Endothelial cell (in vitro differentiated cells): ENCODE measurements around the gene BCL2. TPM values are rescaled to one million over a fixed set of nuclear protein-coding genes. Genes with fewer than 3 reads are reported as not detected.

Source experiments
- DNase-seq: peaks from one replicate; pipeline ENCODE4 v3.0.0; 2021; ENCODE audit warnings: low spot score
- H3K27ac Mint-ChIP-seq: one replicate; pipeline ENCODE4 v1.8.0; 2021; ENCODE audit warnings: mixed read lengths, inconsistent platforms; ENCODE audit not compliant: unreplicated experiment
- H3K27me3 Mint-ChIP-seq: one replicate; pipeline ENCODE4 v1.8.0; 2021; ENCODE audit warnings: mild to moderate bottlenecking, moderate library complexity, mixed read lengths, inconsistent platforms; ENCODE audit not compliant: unreplicated experiment
- H3K36me3 Mint-ChIP-seq: one replicate; pipeline ENCODE4 v1.8.0; 2021; ENCODE audit warnings: mild to moderate bottlenecking, low read depth, mixed read lengths, inconsistent platforms; ENCODE audit not compliant: unreplicated experiment
- H3K4me1 Mint-ChIP-seq: one replicate; pipeline ENCODE4 v1.8.0; 2021; ENCODE audit warnings: mild to moderate bottlenecking, mixed read lengths, inconsistent platforms; ENCODE audit not compliant: unreplicated experiment
- H3K4me3 Mint-ChIP-seq: one replicate; pipeline ENCODE4 v1.8.0; 2021; ENCODE audit warnings: mild to moderate bottlenecking, mixed read lengths, inconsistent platforms; ENCODE audit not compliant: unreplicated experiment
- H3K9me3 Mint-ChIP-seq: one replicate; pipeline ENCODE4 v1.8.0; 2021; ENCODE audit warnings: mixed read lengths, inconsistent platforms; ENCODE audit not compliant: unreplicated experiment
- total RNA-seq: library from RNA; stranded (reverse); fragmentation: NEBNext Ultra II Directional; extraction: Animal tissue kit (Norgen Biotek cat#: 25700); gene quantifications from one replicate; pipeline ENCODE4 v1.2.1, GENCODE V29; 2021; ENCODE audit not compliant: unreplicated experiment
- TF ChIP-seq, protein P1 (sequence below): fragments of 200-600 bp; sonication (generic); IDR thresholded peaks from one replicate; pipeline ENCODE4 v1.5.0; 2021; ENCODE audit warnings: antibody characterized with exemption; ENCODE audit not compliant: unreplicated experiment

Gene BCL2
- total RNA-seq, 1 donor from 2014 or later, result 9.2 TPM

DNA sequence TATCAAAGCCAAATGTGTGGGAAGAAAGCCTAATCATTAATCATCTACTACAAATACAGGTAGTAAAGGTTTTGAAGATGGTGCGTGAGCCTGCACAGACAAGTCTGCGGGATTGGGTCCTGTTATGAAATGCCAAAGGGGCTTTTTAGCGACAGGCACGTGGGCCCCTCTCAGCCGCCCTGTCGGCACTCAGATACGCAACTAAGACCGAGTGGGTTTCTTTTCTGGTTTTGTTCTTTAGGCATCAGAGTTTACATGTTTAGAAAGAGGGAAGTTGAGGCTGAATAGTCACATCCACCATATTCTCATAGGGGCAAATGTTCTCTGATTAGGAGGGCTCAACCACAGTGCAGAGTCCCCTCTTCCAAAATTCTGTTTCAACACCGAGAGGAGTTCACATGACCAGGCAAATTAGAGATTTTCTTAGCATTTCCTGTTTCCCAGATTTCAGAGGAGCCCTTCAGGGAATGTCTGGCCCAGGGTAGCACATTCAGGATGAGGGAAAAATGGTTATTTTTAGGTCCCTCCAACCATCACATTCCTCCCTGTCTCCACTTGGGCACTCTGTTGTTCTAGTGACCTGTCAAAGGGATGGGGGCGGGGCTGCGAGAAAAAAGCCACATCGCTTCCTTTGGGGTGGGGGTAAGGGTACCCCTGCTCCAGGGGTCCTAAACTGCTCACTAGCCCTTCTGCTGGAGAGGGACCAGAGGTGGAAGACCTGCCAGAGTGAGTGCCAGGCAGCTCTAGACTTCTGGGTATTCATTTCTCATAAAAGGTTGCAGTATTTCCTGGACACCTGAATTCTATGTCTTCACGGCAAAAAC lies 159.2 kb downstream of the BCL2 start:
- DNase-seq, result no peak
- H3K4me1 Mint-ChIP-seq, result peaks cover 27% of the 10 kb centered on the region
- no peak overlapping the region for H3K27ac Mint-ChIP-seq
- H3K27me3 Mint-ChIP-seq, result peaks cover 2% of the 10 kb centered on the region
- no peak overlapping the region for H3K4me3 Mint-ChIP-seq
- TF ChIP-seq, protein P1, sequence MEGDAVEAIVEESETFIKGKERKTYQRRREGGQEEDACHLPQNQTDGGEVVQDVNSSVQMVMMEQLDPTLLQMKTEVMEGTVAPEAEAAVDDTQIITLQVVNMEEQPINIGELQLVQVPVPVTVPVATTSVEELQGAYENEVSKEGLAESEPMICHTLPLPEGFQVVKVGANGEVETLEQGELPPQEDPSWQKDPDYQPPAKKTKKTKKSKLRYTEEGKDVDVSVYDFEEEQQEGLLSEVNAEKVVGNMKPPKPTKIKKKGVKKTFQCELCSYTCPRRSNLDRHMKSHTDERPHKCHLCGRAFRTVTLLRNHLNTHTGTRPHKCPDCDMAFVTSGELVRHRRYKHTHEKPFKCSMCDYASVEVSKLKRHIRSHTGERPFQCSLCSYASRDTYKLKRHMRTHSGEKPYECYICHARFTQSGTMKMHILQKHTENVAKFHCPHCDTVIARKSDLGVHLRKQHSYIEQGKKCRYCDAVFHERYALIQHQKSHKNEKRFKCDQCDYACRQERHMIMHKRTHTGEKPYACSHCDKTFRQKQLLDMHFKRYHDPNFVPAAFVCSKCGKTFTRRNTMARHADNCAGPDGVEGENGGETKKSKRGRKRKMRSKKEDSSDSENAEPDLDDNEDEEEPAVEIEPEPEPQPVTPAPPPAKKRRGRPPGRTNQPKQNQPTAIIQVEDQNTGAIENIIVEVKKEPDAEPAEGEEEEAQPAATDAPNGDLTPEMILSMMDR, result no peak
- H3K9me3 Mint-ChIP-seq, result no peaks in the 10 kb centered on the region
- no peaks in the 10 kb centered on the region for H3K36me3 Mint-ChIP-seq

DNA sequence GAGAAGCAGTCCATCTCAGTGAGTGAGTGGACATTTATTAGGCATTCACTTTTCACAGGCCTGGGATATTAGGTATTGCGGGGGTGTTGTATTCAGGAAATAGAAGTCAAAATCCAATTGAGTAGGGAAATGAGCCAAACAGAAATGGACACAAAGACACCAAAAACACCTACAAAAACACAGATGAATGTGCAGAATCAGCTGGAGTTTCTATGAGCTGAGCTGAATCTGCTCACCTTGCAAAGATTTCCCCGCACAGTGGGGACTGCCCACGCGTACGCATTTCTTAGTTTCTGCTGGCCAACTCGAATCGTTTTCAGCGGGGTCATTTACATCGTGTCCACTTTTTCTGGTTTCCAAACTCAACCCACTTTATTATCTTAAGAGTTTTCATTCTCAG lies 160.0 kb downstream of the BCL2 start:
- no peak for DNase-seq
- Mint-ChIP-seq H3K9me3 (no peaks in the 10 kb centered on the region), H3K36me3 (no peaks in the 10 kb centered on the region), H3K4me3 (no peak overlapping the region), H3K27me3 (peaks cover 2% of the 10 kb centered on the region), H3K27ac (no peak overlapping the region), H3K4me1 (peaks cover 27% of the 10 kb centered on the region)
- TF ChIP-seq, protein P1, result no peak

DNA sequence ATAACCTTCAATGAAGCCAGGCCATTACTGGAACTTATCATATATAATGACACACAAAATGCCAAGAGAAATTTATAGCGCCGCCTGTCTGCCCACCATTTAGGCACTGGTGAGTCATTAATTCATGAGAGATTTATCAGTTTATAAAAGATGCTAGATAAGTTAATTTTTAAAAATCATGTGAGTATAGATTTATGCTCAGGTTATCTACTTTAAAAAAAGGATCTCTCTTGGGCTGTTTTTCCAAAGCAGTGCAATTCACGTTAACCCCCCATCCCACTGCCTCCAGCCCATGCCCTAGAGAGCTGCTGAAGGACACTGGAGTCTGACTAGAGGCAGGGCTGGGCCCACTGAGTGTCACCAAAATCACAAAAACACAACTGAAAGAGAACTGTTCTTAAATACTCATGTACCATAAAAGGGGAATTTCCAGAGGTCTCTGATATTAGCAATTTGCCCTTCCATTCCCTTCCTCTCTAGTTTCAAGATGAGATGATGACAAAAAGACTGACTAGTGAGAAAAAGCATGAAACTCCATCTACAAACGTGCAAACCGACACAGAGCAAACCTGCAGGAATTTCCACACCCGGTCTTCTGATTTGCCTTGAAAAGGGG lies 160.8 kb downstream of the BCL2 start:
- Mint-ChIP-seq H3K27ac (no peak overlapping the region), H3K27me3 (peaks cover 2% of the 10 kb centered on the region), H3K9me3 (no peaks in the 10 kb centered on the region), H3K36me3 (no peaks in the 10 kb centered on the region), H3K4me3 (no peak overlapping the region), H3K4me1 (peaks cover 27% of the 10 kb centered on the region)
- TF ChIP-seq, protein P1, result no peak
- DNase-seq, result no peak

DNA sequence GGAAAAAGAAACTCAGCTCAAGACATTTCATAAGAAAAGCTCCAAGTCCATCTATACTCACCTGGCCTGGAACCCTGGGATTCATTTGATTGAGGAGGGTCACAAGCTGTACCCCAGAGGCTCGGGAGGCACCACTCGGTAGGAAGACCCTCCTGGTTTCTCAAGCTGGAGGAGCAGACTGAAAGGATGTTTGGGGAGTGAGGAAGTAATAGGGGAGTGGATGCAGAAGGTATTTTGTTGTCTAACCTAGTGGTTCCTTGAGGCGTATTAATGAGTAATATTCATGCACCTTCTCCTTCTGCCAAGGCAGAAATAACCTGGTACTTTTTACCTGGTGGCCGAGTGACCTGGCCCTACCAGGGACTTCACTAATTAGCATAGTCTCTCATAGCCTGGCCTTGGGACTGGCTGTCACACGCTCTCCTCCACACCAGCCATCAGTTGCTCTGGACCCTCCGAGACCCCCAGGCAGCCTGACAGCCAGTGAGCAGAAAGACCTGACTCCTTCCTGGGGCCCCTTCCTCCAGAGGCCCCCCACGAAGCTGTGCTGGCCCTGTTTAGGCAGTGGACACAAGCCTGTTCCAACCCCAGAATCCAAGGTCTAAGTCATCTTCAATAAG lies 161.4 kb downstream of the BCL2 start:
- no peaks in the 10 kb centered on the region for H3K9me3 Mint-ChIP-seq
- H3K36me3 Mint-ChIP-seq, result no peaks in the 10 kb centered on the region
- DNase-seq, result no peak
- H3K4me3 Mint-ChIP-seq, result no peak overlapping the region
- H3K27me3 Mint-ChIP-seq, result peaks cover 2% of the 10 kb centered on the region
- H3K27ac Mint-ChIP-seq, result no peak overlapping the region
- TF ChIP-seq, protein P1, result no peak
- peaks cover 27% of the 10 kb centered on the region for H3K4me1 Mint-ChIP-seq
